NCI-H446 treated with DMSO at 0.1 percent for 48 hours (cell line): ENCODE data around the gene DISC1.

Source experiments
- DNase-seq: peaks from one replicate; lab custom pipeline; 2025; lab: John Stamatoyannopoulos, UW

The DISC1 gene

GRCh38 chr1:231856894-231857293 is 230.3 kb downstream of the DISC1 start:
- no peak for DNase-seq

- DNase-seq = no peak
Measured at GRCh38 chr1:231857609-231858135, 231.1 kb downstream of the DISC1 start.

GRCh38 chr1:231860221-231861088 is 233.9 kb downstream of the DISC1 start:
- DNase-seq = no peak

GRCh38 chr1:231861541-231862481 is 235.2 kb downstream of the DISC1 start:
- DNase-seq = no peak

GRCh38 chr1:231862611-231863010 is 236.0 kb downstream of the DISC1 start:
- no peak for DNase-seq

- DNase-seq = no peak
Measured at GRCh38 chr1:231865331-231865730, 238.7 kb downstream of the DISC1 start.

- peak; percentile 17 for DNase-seq
Measured at GRCh38 chr1:231866392-231867331, 240.1 kb downstream of the DISC1 start.

GRCh38 chr1:231867607-231868006 is 241.0 kb downstream of the DISC1 start:
- DNase-seq = no peak

- no peak for DNase-seq
Measured at GRCh38 chr1:231869364-231869763, 242.8 kb downstream of the DISC1 start.

- no peak for DNase-seq
Measured at GRCh38 chr1:231871471-231871870, 244.9 kb downstream of the DISC1 start.

- no peak for DNase-seq
Measured at GRCh38 chr1:231871878-231872277, 245.3 kb downstream of the DISC1 start.

- no peak for DNase-seq
Measured at GRCh38 chr1:231872461-231872910, 245.9 kb downstream of the DISC1 start.

- no peak for DNase-seq
Measured at GRCh38 chr1:231878737-231879136, 252.1 kb downstream of the DISC1 start.

GRCh38 chr1:231879296-231879695 is 252.7 kb downstream of the DISC1 start:
- DNase-seq = no peak

GRCh38 chr1:231882333-231882732 is 255.7 kb downstream of the DISC1 start:
- no peak for DNase-seq

GRCh38 chr1:231882790-231883189 is 256.2 kb downstream of the DISC1 start:
- no peak for DNase-seq

- no peak for DNase-seq
Measured at GRCh38 chr1:231883382-231883781, 256.8 kb downstream of the DISC1 start.

- no peak for DNase-seq
Measured at GRCh38 chr1:231885209-231885854, 258.7 kb downstream of the DISC1 start.

- DNase-seq = no peak
Measured at GRCh38 chr1:231887166-231887565, 260.6 kb downstream of the DISC1 start.

- DNase-seq = no peak
Measured at GRCh38 chr1:231887866-231888265, 261.3 kb downstream of the DISC1 start.

- no peak for DNase-seq
Measured at GRCh38 chr1:231890791-231891190, 264.2 kb downstream of the DISC1 start.
